Stimulated activated CD8-positive, alpha-beta memory T cell treated with anti-CD3 and anti-CD28 coated beads, Interleukin-2, amount 100 ng/mL, for 1 hour (primary cell): ENCODE measurements around the gene CTBS.
A peak's percentile ranks its signal among the peaks of the same experiment; 100 is the strongest.
"Not testable (repeated sequence)": the region's sequence is repeated elsewhere in the genome, so short reads cannot be mapped to it uniquely, and the experiment has no call there.

Experiments
- DNase-seq, 2 donors: peaks; one replicate each; pipeline ENCODE4 v3.0.0-alpha.2; 2020; ENCODE audit warnings: low read depth in 2 of 2

The CTBS gene, protein sequence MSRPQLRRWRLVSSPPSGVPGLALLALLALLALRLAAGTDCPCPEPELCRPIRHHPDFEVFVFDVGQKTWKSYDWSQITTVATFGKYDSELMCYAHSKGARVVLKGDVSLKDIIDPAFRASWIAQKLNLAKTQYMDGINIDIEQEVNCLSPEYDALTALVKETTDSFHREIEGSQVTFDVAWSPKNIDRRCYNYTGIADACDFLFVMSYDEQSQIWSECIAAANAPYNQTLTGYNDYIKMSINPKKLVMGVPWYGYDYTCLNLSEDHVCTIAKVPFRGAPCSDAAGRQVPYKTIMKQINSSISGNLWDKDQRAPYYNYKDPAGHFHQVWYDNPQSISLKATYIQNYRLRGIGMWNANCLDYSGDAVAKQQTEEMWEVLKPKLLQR

GRCh38 chr1:84573967-84574842 is at the start of gene CTBS:
Gene CTBS, minus strand, starts transcription at chr1:84574440. Its CDS starts 25 bp downstream, at chr1:84574415.
- DNase-seq: peak; percentile 68 to 80

DNA sequence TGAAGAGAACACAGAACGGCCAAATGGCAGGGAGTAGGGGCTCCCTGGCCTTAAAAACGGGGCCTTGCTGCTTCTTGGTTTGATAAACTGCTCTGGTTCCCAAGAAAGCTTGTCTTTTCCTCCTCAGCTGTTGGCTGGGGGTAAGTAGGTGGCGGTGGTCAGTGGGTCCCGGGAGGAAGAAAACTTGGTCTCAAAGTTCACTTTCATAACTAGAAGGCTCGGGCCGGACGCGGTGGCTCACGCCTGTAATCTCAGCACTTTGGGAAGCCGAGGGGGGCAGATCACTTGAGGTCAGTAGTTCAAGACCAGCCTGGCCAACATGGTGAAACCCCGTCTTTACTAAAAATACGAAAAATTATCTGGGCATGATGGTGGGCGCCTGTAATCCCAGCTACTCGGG is 47.3 kb upstream of the CTBS start:
- no peak for DNase-seq

- peak; percentile 61 for DNase-seq
Observed at GRCh38 chr1:84620720-84621313, 46.6 kb upstream of the CTBS start.

DNA sequence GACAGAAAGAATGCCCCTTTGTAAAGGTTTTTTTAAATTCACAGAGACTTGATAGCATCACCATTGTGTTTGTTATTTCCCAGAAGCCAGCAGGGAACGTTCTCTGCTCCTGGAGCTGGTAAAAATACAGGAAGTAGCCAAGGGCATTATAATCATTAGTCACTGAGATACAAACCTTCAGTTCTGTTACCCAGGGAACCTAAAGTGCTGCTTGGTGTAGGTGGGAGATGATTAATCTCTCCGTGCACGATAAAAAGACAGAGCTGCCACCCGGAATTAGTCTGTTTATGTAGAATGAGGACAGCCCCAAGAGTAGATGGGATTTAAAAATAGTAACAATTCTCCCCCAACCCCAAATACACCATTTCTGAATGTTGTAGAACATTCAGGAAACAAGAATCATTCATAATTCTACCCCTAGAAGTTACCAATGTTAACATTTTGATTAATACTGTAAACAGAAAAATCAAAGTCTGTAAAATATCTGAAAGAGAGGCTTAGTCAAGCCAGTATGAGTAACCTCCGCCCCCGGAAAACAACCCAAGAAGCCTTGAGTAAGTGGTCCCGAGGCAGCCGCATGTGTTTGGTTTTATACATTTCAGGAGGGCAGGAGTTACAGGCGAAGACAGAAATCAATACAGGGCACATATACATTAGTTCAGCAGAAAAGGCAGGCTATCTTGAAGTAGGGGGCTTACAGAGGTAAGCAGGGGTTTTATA is 45.3 kb upstream of the CTBS start:
- no peak for DNase-seq

DNA sequence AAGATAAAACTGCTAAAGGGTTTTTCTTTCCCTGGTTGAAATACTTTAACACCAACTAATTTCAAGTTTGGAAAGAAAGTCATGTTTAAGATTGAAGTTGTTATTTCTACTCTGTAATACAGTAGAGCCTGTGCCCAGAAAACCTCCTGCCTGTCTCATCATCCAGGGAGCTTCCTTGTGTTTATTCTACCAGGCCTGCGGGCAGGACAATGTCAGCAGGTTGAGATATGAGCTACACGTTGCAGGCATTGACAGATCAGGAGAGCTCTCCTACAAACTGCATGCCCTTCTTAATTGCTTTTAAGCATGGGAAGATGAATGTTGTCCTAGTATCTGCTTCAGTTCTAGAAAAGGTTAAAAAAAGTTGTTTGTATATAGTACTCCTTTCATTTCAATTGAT is 43.1 kb upstream of the CTBS start:
- no peak for DNase-seq

DNA sequence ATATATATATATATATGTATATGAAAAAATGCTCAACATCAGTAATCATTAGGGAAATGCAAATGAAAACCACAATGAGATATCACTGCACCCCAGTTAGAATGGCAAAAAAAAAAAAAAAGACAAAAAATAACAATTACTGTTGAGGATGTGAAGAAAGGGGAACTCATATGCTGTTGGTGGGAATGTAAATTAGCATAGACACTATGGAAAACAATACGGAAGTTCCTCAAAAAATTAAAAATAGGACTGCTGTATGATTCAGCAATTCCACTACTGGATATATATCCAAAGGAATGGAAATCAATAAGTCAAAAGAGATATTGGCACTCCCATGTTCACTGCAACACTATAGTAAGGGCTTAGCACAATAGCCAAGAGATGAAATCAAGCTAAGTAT is 41.5 kb upstream of the CTBS start:
- no peak for DNase-seq

GRCh38 chr1:84613887-84614286 is 39.6 kb upstream of the CTBS start:
- DNase-seq: no peak

DNA sequence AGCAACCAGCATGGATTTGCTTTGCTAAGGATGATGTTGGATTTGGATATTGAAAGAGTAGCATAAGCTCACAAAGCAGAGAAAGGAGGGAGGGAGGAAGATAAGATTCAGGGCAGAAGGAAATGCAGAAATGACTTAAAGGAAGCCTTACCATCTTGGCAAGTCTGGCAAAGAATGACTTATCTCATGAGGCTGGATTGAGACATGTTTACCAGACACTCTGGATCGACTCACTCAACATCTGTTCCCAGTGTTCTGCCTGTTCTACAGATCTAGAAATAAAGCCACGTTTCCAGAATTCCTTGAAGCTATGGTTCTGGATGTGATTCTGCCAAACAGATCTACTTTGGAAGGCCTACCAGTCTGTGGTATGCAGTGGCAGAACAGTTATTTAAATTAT is 38.8 kb upstream of the CTBS start:
- DNase-seq: no peak

GRCh38 chr1:84611796-84612195 is 37.6 kb upstream of the CTBS start:
- no peak for DNase-seq

DNA sequence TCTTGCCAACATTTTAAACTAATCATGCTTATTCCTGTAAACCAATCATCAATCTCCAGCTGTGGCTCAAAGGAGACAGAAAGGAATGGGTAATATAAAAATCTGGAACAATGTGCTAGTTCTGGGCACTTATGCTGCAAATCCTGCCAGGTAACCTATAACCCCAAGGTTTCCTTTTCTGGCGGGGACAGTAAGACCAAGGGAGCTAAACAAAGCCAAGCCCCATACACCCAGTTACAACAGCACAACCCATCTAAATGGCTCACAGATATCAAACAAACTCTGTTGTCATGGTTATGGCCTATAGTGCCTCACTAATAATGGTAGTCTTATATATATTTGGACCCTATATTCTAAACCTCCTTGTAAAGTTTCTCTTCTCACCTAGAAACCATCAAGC is 36.9 kb upstream of the CTBS start:
- no peak for DNase-seq

GRCh38 chr1:84606977-84607376 is 32.7 kb upstream of the CTBS start:
- DNase-seq: no peak

DNA sequence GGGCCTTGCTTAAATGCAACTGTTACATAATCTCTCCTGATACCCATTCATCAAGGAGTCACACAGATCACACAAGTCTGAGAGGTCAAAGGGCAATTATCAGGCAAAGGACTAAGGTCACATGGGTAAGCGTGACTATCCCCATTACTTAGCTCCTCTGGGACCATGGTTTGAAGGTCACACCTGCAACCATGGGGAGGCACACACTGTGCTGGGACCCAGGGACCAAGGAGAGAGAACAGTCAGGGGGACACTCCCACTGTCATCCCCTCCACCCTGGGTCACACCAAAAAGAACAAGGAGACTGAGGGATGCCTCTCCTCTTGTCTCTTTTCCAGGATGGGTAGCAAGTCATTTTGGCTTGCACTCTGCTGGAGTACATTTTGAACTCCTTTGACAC is 30.9 kb upstream of the CTBS start:
- no peak for DNase-seq

GRCh38 chr1:84603941-84604830 is 29.9 kb upstream of the CTBS start:
- no peak for DNase-seq

GRCh38 chr1:84603223-84603622 is 29.0 kb upstream of the CTBS start:
- DNase-seq: no peak

- DNase-seq: no peak
Observed at GRCh38 chr1:84600796-84601195, 26.6 kb upstream of the CTBS start.

DNA sequence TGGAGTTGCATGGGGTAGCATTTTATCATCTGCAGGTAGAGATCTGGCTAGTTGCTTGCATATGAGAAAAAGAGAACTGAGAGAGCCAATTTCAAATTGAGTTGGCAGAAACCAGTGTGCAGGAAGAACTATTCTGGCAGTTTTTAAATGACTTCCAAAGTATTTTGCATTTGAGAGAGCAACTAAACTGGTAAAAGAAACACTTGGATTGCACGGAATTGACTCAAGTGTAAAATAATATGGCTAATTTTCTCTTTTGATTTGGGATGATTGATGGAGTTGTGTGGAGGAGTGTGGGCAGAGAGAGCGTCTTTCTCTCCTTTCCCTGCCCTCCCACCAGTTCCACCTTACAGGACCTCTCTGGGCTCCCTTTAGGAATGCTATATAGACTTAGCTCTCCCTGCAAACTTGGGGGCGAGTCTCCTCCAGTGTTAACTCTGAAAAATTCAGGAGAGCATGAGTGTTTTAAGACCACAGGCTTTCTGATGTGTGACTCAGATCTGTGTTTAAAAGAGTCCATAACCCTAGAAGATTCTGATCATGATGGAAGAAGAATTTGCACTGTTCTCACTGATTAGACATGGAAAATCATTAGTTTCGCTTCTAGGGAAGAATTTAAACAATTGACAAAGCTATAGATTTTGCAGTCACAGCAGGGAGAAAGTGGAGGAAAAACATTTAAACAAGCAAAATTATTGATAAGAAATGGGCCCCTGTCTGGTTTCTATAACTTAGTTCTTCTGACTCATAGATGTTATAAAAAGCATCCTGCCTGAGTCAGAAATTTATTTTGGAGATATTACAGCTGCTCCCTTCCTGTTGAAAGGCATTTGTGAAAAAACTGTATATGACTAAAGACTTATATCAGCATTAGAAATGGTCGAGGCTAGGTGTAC is 24.9 kb upstream of the CTBS start:
- no peak for DNase-seq

DNA sequence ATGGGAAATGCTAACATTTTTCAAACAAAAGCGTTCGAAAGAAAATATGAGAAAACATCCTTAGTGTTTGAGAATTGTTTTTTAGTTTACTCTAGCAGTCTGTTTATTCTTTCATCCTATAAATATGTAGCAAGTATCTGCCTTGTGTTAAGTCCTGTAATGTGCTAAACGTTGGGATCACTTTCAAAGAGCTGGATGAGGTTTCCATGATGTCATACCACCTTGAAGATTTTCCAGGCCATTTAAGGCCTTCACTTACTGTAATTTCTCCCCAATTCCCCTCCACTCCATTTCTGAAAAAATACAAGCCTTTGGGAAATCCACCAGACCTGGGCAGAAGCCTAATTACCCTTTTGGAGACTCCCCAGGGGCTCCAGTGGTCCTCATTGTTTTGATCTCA is 24.2 kb upstream of the CTBS start:
- DNase-seq: no peak

GRCh38 chr1:84597011-84597410 is 22.8 kb upstream of the CTBS start:
- DNase-seq: no peak

DNA sequence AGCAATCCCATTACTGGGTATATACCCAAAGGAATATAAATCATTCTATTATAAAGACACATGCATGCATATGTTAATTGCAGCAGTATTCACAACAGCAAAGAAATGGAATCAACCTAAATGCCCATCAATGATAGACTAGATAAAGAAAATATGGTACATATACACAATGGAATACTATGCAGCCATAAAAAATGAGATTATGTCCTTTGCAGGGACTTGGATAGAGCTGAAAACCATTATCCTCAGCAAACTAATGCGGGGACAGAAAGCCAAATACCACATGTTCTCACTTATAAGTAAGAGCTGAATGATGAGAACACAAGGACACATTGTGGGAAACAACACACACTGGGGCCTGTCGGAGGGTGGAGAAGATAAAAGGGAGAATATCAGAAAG is 20.7 kb upstream of the CTBS start:
- not testable (repeated sequence) for DNase-seq

DNA sequence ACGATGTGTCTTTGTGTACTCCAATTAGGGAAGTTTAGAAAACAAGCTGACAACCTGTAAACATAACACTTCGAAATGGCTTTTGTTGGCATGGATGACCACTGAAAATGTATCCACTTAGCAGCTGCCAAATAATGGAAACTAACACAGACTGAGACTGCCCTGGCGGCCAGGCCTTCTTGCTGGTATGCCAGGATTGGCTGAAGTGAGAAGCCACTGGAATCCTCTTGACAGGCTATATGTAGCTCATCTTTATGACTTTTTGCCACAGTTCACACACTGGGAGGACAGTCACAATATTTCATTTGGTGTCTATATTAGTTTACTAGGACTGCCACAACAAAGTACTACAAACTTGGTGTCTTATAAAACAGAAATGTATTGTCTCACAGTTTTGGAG is 12.9 kb upstream of the CTBS start:
- no peak for DNase-seq
